Measurements from ENCODE around the gene PPP1R26.
"Not testable (repeated sequence)": the region's sequence is repeated elsewhere in the genome, so short reads cannot be mapped to it uniquely, and the experiment has no call there.

PPP1R26 gene

GRCh38 chr9:135506327-135507103 lies 26.9 kb downstream of the PPP1R26 start:
- no peak for DNase-seq

- no peak for DNase-seq
Observed at GRCh38 chr9:135507104-135508035, 27.8 kb downstream of the PPP1R26 start.

DNA sequence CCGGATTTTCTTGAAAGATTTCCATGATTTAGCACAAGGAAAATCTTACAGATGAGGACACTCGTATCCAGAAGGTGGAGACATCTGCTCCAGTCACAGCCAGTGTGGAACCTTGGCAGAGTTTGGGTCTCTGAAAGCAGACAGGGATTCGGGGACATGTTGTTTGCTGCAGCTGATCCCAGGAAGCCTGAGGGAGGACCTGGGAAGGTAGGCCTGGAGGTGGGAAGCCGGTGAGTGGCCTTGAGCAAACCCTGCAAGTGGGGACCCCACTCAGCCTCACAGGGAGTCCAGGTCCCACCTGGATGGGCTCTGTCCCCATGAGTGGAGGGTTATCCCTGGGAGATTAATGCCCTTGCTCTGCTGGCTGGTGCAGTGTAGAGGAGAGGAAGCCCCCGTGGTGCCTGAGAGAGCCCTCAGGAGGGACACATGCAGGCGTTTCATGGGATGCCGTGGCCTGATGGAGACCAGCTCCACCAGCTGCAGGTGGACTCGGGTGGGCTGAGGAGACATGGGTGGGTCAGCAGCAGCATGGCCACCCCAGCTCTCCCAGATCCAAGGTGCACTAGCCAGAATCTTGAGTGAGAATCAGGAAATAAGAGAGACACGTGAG lies 28.7 kb downstream of the PPP1R26 start:
- DNase-seq = no peak

GRCh38 chr9:135509458-135509857 lies 29.9 kb downstream of the PPP1R26 start:
- DNase-seq = no peak

GRCh38 chr9:135512241-135512603 lies 32.6 kb downstream of the PPP1R26 start:
- no peak for DNase-seq

DNA sequence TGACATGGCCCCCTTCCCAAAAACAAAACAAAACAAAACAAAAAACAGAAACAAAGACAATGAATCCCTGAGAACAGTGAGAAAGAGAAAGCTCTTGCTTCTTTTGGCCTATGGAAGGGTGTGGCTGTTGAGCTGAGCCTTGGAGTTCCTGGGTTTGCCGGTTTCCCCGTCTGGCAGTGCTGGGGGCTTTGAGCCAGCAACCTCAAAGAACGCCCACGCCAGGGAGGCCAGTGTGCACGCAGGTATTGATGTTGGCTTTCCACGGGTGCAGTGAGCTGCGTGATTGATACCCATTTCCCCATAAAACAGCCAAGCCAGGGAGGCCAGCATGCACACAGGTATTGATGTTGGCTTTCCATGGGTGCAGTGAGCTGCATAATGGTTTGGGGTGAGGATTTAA lies 33.3 kb downstream of the PPP1R26 start:
- no peak for DNase-seq

DNA sequence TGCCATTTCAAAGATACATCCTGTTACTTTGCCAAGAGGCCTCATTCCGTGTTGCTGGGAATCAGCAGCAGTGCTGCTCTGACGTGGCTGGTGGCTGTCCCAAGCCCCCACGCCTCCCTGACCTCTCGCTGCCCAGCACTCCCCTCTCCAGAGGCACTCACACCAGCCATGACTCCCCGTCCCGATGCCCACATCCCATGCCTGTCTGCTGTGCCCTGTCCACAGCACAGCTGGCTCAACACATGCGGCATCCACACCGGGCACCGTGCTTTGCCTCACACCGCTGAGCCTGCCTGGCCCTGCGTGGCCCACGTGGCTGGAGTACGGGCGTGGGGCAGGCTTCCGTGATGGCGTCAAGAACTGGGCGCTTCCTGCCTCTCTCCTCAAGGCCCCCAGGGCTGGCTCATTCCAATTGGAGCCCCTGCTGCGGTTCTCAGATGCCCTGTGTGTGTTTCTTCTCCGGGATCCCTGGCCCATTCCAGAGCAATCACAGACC lies 33.8 kb downstream of the PPP1R26 start:
- no peak for DNase-seq

- DNase-seq = not testable (repeated sequence)
Observed at GRCh38 chr9:135513906-135514305, 34.3 kb downstream of the PPP1R26 start.

- no peak for DNase-seq
Observed at GRCh38 chr9:135514342-135515082, 34.9 kb downstream of the PPP1R26 start.

DNA sequence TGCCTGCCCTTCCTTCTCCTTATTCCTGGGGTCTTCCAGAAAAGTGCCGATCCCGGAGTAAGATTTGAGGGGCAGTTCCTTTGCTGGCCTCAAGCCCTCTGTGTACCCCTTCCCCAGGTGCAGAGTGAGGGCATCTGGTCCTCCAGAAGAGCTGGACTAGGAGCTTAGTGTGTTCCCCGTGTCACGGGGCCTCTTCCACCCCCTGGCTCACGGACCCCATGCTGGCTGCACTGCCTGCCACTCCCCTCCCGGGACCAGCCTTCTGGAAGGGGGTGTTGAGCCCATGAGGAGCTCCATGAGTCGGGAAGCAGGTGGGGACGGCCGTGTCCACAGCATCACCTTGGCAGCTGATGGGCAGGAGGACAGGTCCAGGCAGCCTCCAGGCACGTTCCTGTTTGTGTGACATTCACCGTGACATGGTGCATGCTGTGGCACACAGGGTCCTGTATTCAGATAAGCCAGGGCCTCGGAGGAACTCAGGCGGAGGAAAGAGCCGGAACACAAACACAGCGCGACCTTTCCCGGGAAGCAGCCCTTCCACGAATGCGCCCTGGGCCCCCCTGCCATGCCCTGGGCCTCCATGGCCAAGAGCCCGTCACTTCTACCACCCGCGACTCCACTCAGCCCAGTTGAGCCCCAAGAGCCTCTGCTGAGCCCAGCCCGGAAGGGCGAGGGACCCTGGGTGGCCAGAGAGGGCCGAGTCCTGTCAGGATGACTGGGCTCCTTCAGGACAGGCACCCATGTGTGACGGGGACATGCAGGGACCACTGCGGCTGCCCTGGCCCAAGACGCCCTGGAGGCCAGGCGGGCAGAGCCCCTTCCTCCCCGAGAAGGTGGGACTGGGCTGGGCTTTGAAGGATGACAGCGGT lies 35.7 kb downstream of the PPP1R26 start:
- DNase-seq = no peak

DNA sequence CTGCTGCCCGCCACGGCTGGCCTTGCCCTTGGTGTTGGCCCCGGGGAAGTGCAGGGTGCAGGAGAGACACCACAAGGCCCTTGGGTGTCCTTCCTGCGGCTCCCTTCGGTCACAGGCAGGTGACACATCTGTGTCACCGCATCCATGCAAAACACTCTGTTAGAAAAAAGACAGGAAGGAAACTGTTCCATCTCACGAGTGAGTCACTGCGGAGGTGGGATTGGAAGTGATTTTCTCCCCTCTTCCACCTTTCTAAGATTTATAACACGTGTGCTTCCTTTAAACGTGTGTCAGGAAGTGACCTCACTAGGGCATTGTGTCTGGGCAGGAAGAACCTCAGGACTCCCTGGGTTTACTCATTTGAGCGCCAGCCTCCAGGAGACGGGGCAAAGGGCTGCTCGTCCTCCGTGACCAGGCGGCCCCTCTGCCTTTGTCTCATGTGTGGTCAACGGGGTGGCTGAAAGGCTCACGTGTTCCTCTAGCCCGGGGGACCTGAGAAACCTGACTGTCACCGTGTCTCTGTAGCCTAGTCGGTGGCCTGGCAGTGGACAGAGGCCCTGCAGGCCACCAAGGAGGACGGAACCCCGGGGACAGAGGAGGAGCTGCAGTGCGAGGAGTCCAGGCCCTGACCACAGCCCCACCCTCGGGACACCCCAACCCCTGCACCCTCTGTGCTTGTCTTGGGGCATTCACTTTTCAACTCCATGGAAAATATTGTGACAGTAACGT lies 36.7 kb downstream of the PPP1R26 start:
- no peak for DNase-seq

DNA sequence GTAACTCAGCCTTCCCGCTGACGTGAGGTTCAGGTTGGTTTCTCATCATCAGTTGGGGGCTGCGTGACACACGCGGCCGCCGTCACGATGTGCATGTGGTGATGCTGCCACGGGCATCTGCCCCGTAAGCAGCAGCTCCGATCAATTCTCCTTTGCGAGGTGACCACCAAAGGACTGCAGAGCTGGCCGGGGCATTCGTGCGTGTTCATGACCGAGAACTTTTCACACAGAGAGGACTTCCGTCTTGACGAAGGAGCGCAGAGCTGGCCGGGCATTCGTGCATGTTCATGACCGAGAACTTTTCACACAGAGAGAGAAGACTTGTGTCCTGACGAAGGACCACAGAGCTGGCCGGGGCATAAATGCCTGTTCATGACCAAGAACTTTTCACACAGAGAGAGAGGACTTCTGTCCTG lies 37.8 kb downstream of the PPP1R26 start:
- DNase-seq = no peak

DNA sequence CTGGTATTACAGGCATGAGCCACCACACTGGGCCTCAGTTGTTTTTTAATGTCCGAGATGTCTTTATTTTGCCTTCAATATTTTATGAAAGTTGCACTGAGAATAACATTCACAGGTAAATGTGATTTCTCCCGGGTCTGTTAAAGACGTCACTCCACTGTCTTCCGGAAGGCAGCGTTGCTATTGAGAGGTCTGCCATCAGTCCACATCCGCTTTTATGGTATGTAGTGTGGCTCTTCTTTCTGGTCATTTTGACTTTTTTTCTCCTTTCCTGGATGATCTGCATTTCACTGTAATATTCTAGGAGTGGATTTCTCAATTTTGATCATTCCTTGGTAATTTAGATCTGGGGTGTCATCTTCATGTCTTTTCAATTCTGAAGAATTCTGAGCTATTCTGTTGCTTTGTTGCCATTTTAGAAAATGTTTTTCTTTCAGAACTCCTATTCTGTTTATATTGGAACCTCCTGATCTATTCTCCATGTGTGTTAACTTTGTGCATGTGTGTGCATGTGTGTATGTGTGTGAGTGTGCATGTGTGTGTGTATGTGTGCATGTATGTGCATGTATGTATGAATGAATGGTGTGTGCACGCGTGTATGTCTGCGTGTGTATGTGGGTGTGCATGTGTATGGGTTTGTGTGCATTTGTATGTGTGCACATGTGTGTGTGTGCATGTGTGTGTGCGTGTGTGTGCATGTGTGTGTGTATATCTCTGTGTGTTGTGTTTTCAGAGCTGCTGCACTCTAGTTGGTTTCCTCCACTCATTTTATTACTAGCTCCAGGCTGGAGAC lies 39.8 kb downstream of the PPP1R26 start:
- no peak for DNase-seq

- no peak for DNase-seq
Observed at GRCh38 chr9:135520916-135521607, 41.5 kb downstream of the PPP1R26 start, which contains the start of gene LCN1. Gene LCN1, plus strand, starts transcription at chr9:135521440. Its CDS starts 58 bp downstream, at chr9:135521498.

DNA sequence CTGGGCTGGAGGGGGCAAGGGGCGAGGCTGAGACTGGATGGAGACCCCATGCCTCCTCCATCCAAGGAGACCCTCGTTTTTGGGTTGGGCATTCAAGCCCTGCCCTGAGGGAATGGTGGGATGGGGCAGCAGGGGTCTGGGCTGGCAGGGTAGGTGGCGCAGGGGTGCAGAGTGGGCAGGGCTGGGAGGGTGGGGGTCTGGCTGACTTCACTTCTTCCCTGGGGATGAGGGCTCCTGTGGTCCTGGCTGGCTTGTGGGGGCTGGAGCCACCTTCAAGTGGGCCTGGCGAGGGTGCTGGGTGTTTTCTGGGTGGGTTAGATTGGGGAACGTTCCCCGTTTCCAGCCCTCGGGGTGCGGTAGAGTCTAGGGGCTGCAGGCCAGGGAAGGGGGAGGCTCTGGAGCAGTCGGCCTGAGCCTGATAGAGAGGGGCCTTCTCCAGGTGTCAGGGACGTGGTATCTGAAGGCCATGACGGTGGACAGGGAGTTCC lies 42.1 kb downstream of the PPP1R26 start:
- DNase-seq = no peak

- no peak for DNase-seq
Observed at GRCh38 chr9:135522137-135522877, 42.7 kb downstream of the PPP1R26 start.

DNA sequence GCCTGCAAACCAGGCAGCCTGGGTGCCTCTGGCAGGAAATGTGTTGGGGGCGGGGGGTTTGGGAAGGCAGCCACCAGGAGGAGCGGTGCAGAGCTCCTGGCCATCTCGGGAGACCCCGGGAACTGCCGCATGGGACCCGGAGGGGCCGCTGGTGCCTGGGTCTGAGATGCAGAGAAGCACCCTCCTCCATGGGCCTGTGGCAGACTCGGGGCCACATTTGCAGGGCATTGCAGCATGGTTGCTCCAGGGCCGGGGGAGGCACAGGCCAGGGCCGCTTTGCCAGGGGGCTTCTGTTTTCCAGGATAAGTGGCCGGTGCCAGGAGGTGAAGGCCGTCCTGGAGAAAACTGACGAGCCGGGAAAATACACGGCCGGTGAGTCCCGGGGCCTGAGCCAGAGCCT lies 43.3 kb downstream of the PPP1R26 start:
- no peak for DNase-seq

DNA sequence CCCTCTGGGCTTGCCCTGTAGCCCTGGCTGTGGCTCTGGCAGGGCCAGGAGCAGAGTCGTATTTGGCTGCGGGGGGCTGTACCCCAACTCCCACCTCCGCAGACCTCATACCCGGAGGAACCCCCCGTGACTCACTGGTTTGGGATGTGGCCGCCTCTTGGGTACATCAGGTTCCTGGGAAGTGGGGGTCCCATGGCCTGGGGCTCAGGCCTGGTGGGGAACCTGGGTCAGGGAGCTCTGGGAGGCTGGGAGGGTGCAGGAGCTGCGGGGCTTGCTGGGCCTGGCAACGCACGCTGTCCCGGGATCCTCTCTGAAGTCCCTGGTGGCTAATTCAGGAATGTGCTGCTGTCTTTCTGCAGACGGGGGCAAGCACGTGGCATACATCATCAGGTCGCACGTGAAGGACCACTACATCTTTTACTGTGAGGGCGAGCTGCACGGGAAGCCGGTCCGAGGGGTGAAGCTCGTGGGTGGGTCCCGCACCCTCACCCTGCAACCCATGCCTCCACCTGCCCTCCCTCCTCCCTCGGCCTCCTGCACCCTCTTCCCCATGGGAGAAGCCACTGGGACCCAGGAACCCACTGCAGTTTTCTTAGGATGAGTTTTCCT lies 44.0 kb downstream of the PPP1R26 start:
- no peak for DNase-seq
